ENCODE results near the gene HJV. TPM values are rescaled to one million over a fixed set of nuclear protein-coding genes. Genes with fewer than 3 reads are reported as not detected.

The HJV gene
- total and polyA plus RNA-seq, 2 of the 13 experiments (the other 11 are each of a cell fraction or from before 2014, with no cell fraction given) = 0.18 TPM; not detected in 1

DNA sequence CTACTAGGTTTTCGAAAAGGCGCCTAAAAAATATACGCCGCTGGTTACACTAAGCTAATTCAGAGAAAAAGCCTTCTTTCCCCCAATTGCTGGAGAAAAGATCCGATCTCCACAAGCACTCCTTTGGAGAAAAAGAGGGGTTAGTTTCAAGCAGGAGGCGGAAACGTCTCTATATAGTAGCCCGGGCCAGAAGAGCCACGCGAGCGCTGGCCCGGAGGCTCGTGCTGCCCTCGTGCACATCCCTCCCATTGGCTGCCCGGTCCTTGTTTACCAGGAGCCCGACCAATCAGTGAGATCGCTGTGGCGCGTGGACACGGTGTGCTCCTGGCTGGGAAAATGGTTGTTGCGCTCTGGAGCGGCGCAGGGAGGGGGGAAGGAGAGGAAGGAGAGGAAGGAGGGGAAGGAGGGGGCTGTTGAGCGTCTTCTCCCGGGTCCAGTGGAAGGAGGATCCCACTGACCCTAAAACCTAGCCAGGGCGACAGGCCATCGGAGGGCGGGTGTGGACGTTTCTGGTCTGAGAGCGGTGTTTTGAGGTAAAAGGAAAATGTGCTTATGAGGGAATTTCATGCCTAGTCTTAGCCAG lies 25.0 kb downstream of the HJV start, which contains the start of gene TXNIP (continued):
- TF ChIP-seq, protein P1, sequence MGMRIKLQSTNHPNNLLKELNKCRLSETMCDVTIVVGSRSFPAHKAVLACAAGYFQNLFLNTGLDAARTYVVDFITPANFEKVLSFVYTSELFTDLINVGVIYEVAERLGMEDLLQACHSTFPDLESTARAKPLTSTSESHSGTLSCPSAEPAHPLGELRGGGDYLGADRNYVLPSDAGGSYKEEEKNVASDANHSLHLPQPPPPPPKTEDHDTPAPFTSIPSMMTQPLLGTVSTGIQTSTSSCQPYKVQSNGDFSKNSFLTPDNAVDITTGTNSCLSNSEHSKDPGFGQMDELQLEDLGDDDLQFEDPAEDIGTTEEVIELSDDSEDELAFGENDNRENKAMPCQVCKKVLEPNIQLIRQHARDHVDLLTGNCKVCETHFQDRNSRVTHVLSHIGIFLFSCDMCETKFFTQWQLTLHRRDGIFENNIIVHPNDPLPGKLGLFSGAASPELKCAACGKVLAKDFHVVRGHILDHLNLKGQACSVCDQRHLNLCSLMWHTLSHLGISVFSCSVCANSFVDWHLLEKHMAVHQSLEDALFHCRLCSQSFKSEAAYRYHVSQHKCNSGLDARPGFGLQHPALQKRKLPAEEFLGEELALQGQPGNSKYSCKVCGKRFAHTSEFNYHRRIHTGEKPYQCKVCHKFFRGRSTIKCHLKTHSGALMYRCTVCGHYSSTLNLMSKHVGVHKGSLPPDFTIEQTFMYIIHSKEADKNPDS (CRISPR knock-in tag; IDR thresholded peaks at IDR 0.05) = 0 out of 2 replicates have a peak, but pooled peaks have one; percentile 66
- TF ChIP-seq SAP130 (CRISPR knock-in tag; IDR thresholded peaks at IDR 0.05; ENCODE audit: low read depth) (peak; percentile 90), ZNF382 (CRISPR knock-in tag; IDR thresholded peaks at IDR 0.05; ENCODE audit: borderline replicate concordance) (no peak), ERF (CRISPR knock-in tag; IDR thresholded peaks at IDR 0.05) (peak; percentile 64; the same call in 1 of the 2 replicates), ZFP41 (CRISPR knock-in tag; IDR thresholded peaks at IDR 0.05; ENCODE audit: borderline replicate concordance) (no peak), ATF7-NPFF (CRISPR knock-in tag; IDR thresholded peaks at IDR 0.05; ENCODE audit: low read depth) (no peak), SSRP1 (CRISPR knock-in tag; IDR thresholded peaks at IDR 0.05) (no peak), HES4 (CRISPR knock-in tag; IDR thresholded peaks at IDR 0.05; ENCODE audit: borderline replicate concordance) (peak; percentile 80; the same call in 1 of the 2 replicates), SUZ12 (IDR thresholded peaks at IDR 0.05; ENCODE audit: low read depth, low read length) (no peak), MIER3 (CRISPR knock-in tag; IDR thresholded peaks at IDR 0.05; ENCODE audit: borderline replicate concordance) (peak; percentile 99), TCF12 (IDR thresholded peaks at IDR 0.05) (no peak), TCF12 (CRISPR knock-in tag; IDR thresholded peaks at IDR 0.05) (peak; percentile 79; the same call in 1 of the 2 replicates), MTA1 (CRISPR knock-in tag; IDR thresholded peaks at IDR 0.05; ENCODE audit: borderline replicate concordance) (peak; percentile 67; the same call in 1 of the 2 replicates), ZNF556 (CRISPR knock-in tag; IDR thresholded peaks at IDR 0.05; ENCODE audit: borderline replicate concordance) (0 out of 2 replicates have a peak, but pooled peaks have one; percentile 50), JARID2 (CRISPR knock-in tag; IDR thresholded peaks at IDR 0.05; ENCODE audit: insufficient replicate concordance) (no peak), ZNF790 (CRISPR knock-in tag; IDR thresholded peaks at IDR 0.05; ENCODE audit: borderline replicate concordance) (peak; percentile 87), SRF (IDR thresholded peaks at IDR 0.05; ENCODE audit: low read depth, low read length) (peak; percentile 6; the same call in 1 of the 2 replicates)
- TF ChIP-seq, protein P2, sequence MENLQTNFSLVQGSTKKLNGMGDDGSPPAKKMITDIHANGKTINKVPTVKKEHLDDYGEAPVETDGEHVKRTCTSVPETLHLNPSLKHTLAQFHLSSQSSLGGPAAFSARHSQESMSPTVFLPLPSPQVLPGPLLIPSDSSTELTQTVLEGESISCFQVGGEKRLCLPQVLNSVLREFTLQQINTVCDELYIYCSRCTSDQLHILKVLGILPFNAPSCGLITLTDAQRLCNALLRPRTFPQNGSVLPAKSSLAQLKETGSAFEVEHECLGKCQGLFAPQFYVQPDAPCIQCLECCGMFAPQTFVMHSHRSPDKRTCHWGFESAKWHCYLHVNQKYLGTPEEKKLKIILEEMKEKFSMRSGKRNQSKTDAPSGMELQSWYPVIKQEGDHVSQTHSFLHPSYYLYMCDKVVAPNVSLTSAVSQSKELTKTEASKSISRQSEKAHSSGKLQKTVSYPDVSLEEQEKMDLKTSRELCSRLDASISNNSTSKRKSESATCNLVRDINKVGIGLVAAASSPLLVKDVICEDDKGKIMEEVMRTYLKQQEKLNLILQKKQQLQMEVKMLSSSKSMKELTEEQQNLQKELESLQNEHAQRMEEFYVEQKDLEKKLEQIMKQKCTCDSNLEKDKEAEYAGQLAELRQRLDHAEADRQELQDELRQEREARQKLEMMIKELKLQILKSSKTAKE (CRISPR knock-in tag; IDR thresholded peaks at IDR 0.05; ENCODE audit: borderline replicate concordance) = peak; percentile 84
- TF ChIP-seq, protein P3, sequence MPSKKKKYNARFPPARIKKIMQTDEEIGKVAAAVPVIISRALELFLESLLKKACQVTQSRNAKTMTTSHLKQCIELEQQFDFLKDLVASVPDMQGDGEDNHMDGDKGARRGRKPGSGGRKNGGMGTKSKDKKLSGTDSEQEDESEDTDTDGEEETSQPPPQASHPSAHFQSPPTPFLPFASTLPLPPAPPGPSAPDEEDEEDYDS (CRISPR knock-in tag; IDR thresholded peaks at IDR 0.05) = peak; percentile 98
- TF ChIP-seq, protein P4, sequence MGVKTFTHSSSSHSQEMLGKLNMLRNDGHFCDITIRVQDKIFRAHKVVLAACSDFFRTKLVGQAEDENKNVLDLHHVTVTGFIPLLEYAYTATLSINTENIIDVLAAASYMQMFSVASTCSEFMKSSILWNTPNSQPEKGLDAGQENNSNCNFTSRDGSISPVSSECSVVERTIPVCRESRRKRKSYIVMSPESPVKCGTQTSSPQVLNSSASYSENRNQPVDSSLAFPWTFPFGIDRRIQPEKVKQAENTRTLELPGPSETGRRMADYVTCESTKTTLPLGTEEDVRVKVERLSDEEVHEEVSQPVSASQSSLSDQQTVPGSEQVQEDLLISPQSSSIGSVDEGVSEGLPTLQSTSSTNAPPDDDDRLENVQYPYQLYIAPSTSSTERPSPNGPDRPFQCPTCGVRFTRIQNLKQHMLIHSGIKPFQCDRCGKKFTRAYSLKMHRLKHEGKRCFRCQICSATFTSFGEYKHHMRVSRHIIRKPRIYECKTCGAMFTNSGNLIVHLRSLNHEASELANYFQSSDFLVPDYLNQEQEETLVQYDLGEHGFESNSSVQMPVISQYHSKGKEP (CRISPR knock-in tag; IDR thresholded peaks at IDR 0.05) = 0 out of 2 replicates have a peak, but pooled peaks have one; percentile 27
- TF ChIP-seq, protein P5, sequence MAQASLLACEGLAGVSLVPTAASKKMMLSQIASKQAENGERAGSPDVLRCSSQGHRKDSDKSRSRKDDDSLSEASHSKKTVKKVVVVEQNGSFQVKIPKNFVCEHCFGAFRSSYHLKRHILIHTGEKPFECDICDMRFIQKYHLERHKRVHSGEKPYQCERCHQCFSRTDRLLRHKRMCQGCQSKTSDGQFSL (CRISPR knock-in tag; IDR thresholded peaks at IDR 0.05) = no peak
- TF ChIP-seq, protein P6, sequence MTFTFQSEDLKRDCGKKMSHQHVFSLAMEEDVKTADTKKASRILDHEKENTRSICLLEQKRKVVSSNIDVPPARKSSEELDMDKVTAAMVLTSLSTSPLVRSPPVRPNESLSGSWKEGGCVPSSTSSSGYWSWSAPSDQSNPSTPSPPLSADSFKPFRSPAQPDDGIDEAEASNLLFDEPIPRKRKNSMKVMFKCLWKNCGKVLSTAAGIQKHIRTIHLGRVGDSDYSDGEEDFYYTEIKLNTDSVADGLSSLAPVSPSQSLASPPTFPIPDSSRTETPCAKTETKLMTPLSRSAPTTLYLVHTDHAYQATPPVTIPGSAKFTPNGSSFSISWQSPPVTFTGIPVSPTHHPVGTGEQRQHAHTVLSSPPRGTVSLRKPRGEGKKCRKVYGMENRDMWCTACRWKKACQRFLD (CRISPR knock-in tag; IDR thresholded peaks at IDR 0.05; ENCODE audit: borderline replicate concordance) = no peak
